Spleen (tissue), 11 donors: ENCODE results near the gene CEP41. TPM values are rescaled to one million over a fixed set of nuclear protein-coding genes. Genes with fewer than 3 reads are reported as not detected.

Experiments used
- DNase-seq: peaks from one replicate; pipeline ENCODE4 v3.0.0-alpha.2; 2020
- H3K27ac ChIP-seq, 8 donors: fragments of 200-600 bp; sonication (generic) in 7 of 8; 1 replicate in 4 of 8; 2 replicates in 4 of 8; pipeline versions ENCODE4 v1.5.0 to v1.8.0; 2016 to 2021; ENCODE audit warnings: inconsistent platforms in 4 of 8, mild to moderate bottlenecking in 4 of 8, moderate library complexity in 1 of 8
- H3K27me3 ChIP-seq, 7 donors: fragments of 200-600 bp; sonication (generic) in 6 of 7; replicated peaks in 1 of 7; 1 replicate in 4 of 7; 2 replicates in 3 of 7; pipeline versions ENCODE4 v1.5.0 to v1.8.0; 2016 to 2021; ENCODE audit warnings: inconsistent platforms in 3 of 7, mild to moderate bottlenecking in 1 of 7
- H3K36me3 ChIP-seq, 6 donors: fragments of 200-600 bp; sonication (generic) in 5 of 6; 1 replicate in 4 of 6; 2 replicates in 2 of 6; pipeline versions ENCODE4 v1.5.0 to v1.8.0; 2016 to 2021; ENCODE audit warnings: inconsistent platforms in 2 of 6
- H3K4me1 ChIP-seq, 6 donors: fragments of 200-600 bp; sonication (generic) in 5 of 6; 1 replicate in 3 of 6; 2 replicates in 3 of 6; pipeline versions ENCODE4 v1.5.0 to v1.8.0; 2016 to 2021; ENCODE audit warnings: inconsistent platforms in 3 of 6
- H3K4me3 ChIP-seq, 8 donors: fragments of 200-600 bp; sonication (generic) in 7 of 8; 1 replicate in 4 of 8; 2 replicates in 4 of 8; pipeline versions ENCODE4 v1.5.0 to v1.8.0; 2016 to 2021; ENCODE audit warnings: inconsistent platforms in 4 of 8, mild to moderate bottlenecking in 4 of 8, moderate library complexity in 2 of 8
- H3K9me3 ChIP-seq, 8 donors: fragments of 200-600 bp; sonication (generic) in 7 of 8; 1 replicate in 4 of 8; 2 replicates in 4 of 8; pipeline versions ENCODE4 v1.5.0 to v1.8.0; 2016 to 2021; ENCODE audit warnings: inconsistent platforms in 4 of 8
- CTCF ChIP-seq, 11 experiments: fragments of 200-600 bp in 7 of 11; fragments of 450-650 bp in 4 of 11; sonication (generic) in 4 of 11; IDR thresholded peaks in 8 of 11; conservative IDR thresholded peaks in 3 of 11; 1 replicate in 7 of 11; 2 replicates in 4 of 11; pipeline versions ENCODE4 v1.4.0 to v1.8.0; 2016 to 2021; ENCODE audit warnings: antibody characterized with exemption in 11 of 11, inconsistent platforms in 4 of 11, mild to moderate bottlenecking in 1 of 11
- POLR2A ChIP-seq, 3 donors: fragments of 450-650 bp; IDR thresholded peaks; one replicate each; pipeline ENCODE4 v1.5.1; 2017; ENCODE audit warnings: antibody characterized with exemption in 3 of 3, mild to moderate bottlenecking in 1 of 3
- POLR2AphosphoS5 ChIP-seq, 3 donors: sonication (generic); formaldehyde crosslinking; IDR thresholded peaks; one replicate each; pipeline ENCODE4 v1.5.1; 2017; ENCODE audit warnings: antibody characterized with exemption in 3 of 3
- WGBS, 5 donors: extraction: QIAGEN DNeasy Blood & Tissue Kit in 3 of 5; methylation state at CpG; one replicate each; pipeline versions ENCODE4 v1.1.5 to v1.1.7; 2013 to 2018; 5-methylcytosine and 5-hydroxymethylcytosine counted together
- intact Hi-C: fragments of 100-400 bp; cut with DNase I; formaldehyde crosslinking; loops from one replicate; pipeline ENCODE4 v1.15.0; 2023; ENCODE audit warnings: low total_unique reads
- polyA plus RNA-seq, 3 donors: library from polyadenylated mRNA; stranded (reverse); fragments of 200-250 nt; gene quantifications; one replicate each; pipeline ENCODE4 v1.2.1, GENCODE V29; 2013
- total RNA-seq, 7 donors: library from RNA; depleted of rRNA in 3 of 7; stranded (reverse); fragments of >200 nt in 3 of 7; fragmentation: NEBNext Ultra II Directional in 4 of 7; extraction: Animal tissue kit (Norgen Biotek cat#: 25700) in 4 of 7; gene quantifications; one replicate each; pipeline versions ENCODE4 v1.1.0 to v1.2.1, GENCODE V29; 2016 to 2021
- donor health status: healthy with polysubstance abuse.
- donor health status: DM: no; HTN: no; CAD: no; lungs with moderate emphysema.
- donor health status: DM: no; HTN: no; CAD: no.
- donor health status: Bipolar disorder and iron deficiency.
- donor health status: healthy.
- donor health status: DM: no; HTN: no; CAD: no.
- donor health status: DM: yes; HTN: yes; CAD: no.

CEP41 gene
- total and polyA plus RNA-seq, 10 donors, result 2.3 to 19.3 (median 12.5) TPM

- DNase-seq, result no peak
- peak overlapping the region in 5 of 8 donors; percentile 44 to 68 (median 61) for H3K27ac ChIP-seq
- intact Hi-C loops, result no loop called here
These were observed 32.5 kb upstream of the CEP41 start for GRCh38 chr7:130473289-130473688.

GRCh38 chr7:130471974-130472373, 31.2 kb upstream of the CEP41 start:
- no peak overlapping the region for H3K4me3 ChIP-seq
- peaks cover 0 to 26% (median 8%) of the 10 kb centered on the region in 6 donors for H3K4me1 ChIP-seq
- H3K36me3 ChIP-seq, result no peaks in the 10 kb centered on the region
- TF ChIP-seq POLR2A (IDR thresholded peaks at IDR 0.05), result no peak
- no peak for TF ChIP-seq POLR2AphosphoS5 (IDR thresholded peaks at IDR 0.05)
- no peak for DNase-seq
- no peaks in the 10 kb centered on the region for H3K9me3 ChIP-seq
- 92 to 98% (median 93%) methylated on average over 2 of the region's 2 CpGs for WGBS, 5 donors
- intact Hi-C loops, result no loop called here
- no peak overlapping the region for H3K27ac ChIP-seq
- H3K27me3 ChIP-seq, result no peaks in the 10 kb centered on the region

More at GRCh38 chr7:130473289-130473688, 32.5 kb upstream of the CEP41 start:
- H3K4me3 ChIP-seq, result no peak overlapping the region
- H3K9me3 ChIP-seq, result peaks cover 0 to 11% (median 5%) of the 10 kb centered on the region in 8 donors
- TF ChIP-seq POLR2A (IDR thresholded peaks at IDR 0.05) (no peak), POLR2AphosphoS5 (IDR thresholded peaks at IDR 0.05) (no peak), CTCF (IDR thresholded peaks at IDR 0.05 in 8 of 11, conservative IDR thresholded peaks at IDR 0.05 in 3 of 11) (no peak)
- H3K36me3 ChIP-seq, result no peaks in the 10 kb centered on the region
- no peaks in the 10 kb centered on the region for H3K27me3 ChIP-seq
- peaks cover 0 to 26% (median 8%) of the 10 kb centered on the region in 6 donors for H3K4me1 ChIP-seq

GRCh38 chr7:130468612-130469011, 27.8 kb upstream of the CEP41 start:
- H3K27me3 ChIP-seq, result no peaks in the 10 kb centered on the region
- H3K4me3 ChIP-seq, result no peak overlapping the region
- no peak for DNase-seq
- H3K4me1 ChIP-seq, result peaks cover 0 to 13% (median 6%) of the 10 kb centered on the region in 6 donors
- no peak for TF ChIP-seq POLR2A (IDR thresholded peaks at IDR 0.05)
- intact Hi-C loops, result no loop called here
- WGBS, 5 donors, result 86 to 95% (median 91%) methylated on average over 1 of the region's 1 CpG
- H3K27ac ChIP-seq, result no peak overlapping the region
- H3K9me3 ChIP-seq, result peaks cover 0 to 9% (median 0%) of the 10 kb centered on the region in 8 donors
- no peaks in the 10 kb centered on the region for H3K36me3 ChIP-seq

- no peak overlapping the region for H3K4me3 ChIP-seq
- DNase-seq, result no peak
- peaks cover 0 to 22% (median 14%) of the 10 kb centered on the region in 8 donors for H3K9me3 ChIP-seq
- WGBS, 5 donors, result 55 to 63% (median 62%) methylated on average over 4 of the region's 4 CpGs
- peak overlapping the region in 1 of 8 donors; percentile 6 for H3K27ac ChIP-seq
- intact Hi-C loops, result no loop called here
- TF ChIP-seq POLR2AphosphoS5 (IDR thresholded peaks at IDR 0.05), result no peak
- TF ChIP-seq CTCF (IDR thresholded peaks at IDR 0.05 in 8 of 11, conservative IDR thresholded peaks at IDR 0.05 in 3 of 11), result peak in 1 of 11 experiments; percentile 19
- no peaks in the 10 kb centered on the region for H3K36me3 ChIP-seq
- no peaks in the 10 kb centered on the region for H3K27me3 ChIP-seq
- H3K4me1 ChIP-seq, result no peaks in the 10 kb centered on the region
These were observed 23.0 kb upstream of the CEP41 start for GRCh38 chr7:130463553-130464434.

GRCh38 chr7:130461272-130461671, 20.5 kb upstream of the CEP41 start:
- Histone ChIP-seq H3K27me3 (no peaks in the 10 kb centered on the region), H3K4me1 (no peaks in the 10 kb centered on the region), H3K4me3 (no peak overlapping the region), H3K9me3 (peaks cover 0 to 24% (median 16%) of the 10 kb centered on the region in 8 donors), H3K27ac (no peak overlapping the region), H3K36me3 (no peaks in the 10 kb centered on the region)
- DNase-seq, result no peak
- intact Hi-C loops, result no loop called here
- WGBS, 5 donors, result 46 to 98% (median 79%) methylated on average over 2 of the region's 2 CpGs
- no peak for TF ChIP-seq POLR2A (IDR thresholded peaks at IDR 0.05)
